Parathyroid adenoma (tissue), 2 donors: Measurements from ENCODE around the gene ZFAND2B.
"Not testable (repeated sequence)": the region's sequence is repeated elsewhere in the genome, so short reads cannot be mapped to it uniquely, and the experiment has no call there.

Experiments used
- H2AFZ ChIP-seq: fragments of 300-600 bp; sonication (generic); one replicate; pipeline ENCODE4 v1.7.0; 2017; ENCODE audit warnings: antibody characterized with exemption, mild to moderate bottlenecking
- H3K27ac ChIP-seq: fragments of 300-600 bp; sonication (generic); one replicate; pipeline ENCODE4 v1.7.0; 2017
- H3K27me3 ChIP-seq: fragments of 300-600 bp; sonication (generic); one replicate; pipeline ENCODE4 v1.7.0; 2017; ENCODE audit warnings: low read length; ENCODE audit not compliant: control insufficient read depth, insufficient read depth
- H3K36me3 ChIP-seq: fragments of 300-600 bp; sonication (generic); one replicate; pipeline ENCODE4 v1.7.0; 2017; ENCODE audit warnings: low read length; ENCODE audit not compliant: control insufficient read depth, insufficient read depth
- H3K4me1 ChIP-seq: fragments of 300-600 bp; sonication (generic); one replicate; pipeline ENCODE4 v1.7.0; 2017; ENCODE audit warnings: control low read depth
- H3K4me2 ChIP-seq: fragments of 300-600 bp; sonication (generic); one replicate; pipeline ENCODE4 v1.7.0; 2017; ENCODE audit warnings: low read length
- H3K4me3 ChIP-seq: fragments of 300-600 bp; sonication (generic); one replicate; pipeline ENCODE4 v1.7.0; 2017; ENCODE audit warnings: low read depth, low read length
- H3K79me2 ChIP-seq: fragments of 300-600 bp; sonication (generic); one replicate; pipeline ENCODE4 v1.7.0; 2017; ENCODE audit warnings: control low read depth
- H3K9ac ChIP-seq: fragments of 300-600 bp; sonication (generic); one replicate; pipeline ENCODE4 v1.7.0; 2017; ENCODE audit warnings: mild to moderate bottlenecking
- H3K9me3 ChIP-seq: fragments of 300-600 bp; sonication (generic); one replicate; pipeline ENCODE4 v1.7.0; 2017; ENCODE audit warnings: low read length; ENCODE audit not compliant: control insufficient read depth
- TF ChIP-seq, protein P1 (sequence below): fragments of 300-600 bp; sonication (generic); IDR thresholded peaks from one replicate; pipeline ENCODE4 v1.7.0; 2017; ENCODE audit warnings: antibody characterized with exemption, mild to moderate bottlenecking
- donor health status: primary hyperparathyroidism.

The ZFAND2B gene

DNA sequence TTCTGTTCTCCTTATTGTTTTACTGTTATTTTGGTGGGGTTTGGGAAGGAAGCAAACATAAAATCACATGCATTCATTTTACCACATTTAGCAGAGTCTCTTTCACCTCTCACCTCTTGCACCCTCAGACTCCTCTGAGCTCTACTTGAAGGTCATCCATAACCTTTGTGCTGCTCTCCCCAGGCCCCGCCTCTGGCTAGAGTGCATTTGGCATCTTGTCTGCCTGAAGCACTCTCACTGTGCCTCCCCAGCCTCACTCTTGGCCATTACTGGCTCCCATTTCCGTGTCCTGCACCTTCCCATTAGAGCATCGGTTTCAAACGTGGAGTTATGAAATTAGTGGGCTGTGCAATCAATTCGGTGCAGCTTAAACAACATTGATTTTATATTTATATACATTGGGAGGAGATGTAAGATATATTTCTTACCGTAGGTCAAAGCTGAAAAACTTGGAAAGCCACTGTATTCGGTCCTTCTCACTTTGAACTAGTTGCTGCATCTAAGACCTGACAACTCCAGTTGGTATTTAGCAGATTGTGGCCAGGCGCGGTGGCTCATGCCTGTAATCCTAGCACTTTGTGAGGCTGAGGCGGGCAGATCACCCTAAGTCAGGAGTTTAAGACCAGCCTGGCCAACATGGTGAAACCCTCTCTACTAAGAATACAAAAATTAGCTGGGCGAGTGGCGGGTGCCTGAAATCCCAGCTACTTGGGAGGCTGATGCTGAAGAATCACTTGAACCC lies 6.9 kb upstream of the ZFAND2B start:
- Histone ChIP-seq H3K27me3 (no peaks in the 10 kb centered on the region), H3K36me3 (no peaks in the 10 kb centered on the region), H3K79me2 (no peaks in the 10 kb centered on the region), H3K4me1 (peaks cover 4% of the 10 kb centered on the region), H3K9me3 (no peaks in the 10 kb centered on the region), H3K27ac (no peak overlapping the region), H3K4me3 (no peak overlapping the region), H2AFZ (no peak overlapping the region), H3K4me2 (no peak overlapping the region), H3K9ac (no peak overlapping the region)
- TF ChIP-seq, protein P1, sequence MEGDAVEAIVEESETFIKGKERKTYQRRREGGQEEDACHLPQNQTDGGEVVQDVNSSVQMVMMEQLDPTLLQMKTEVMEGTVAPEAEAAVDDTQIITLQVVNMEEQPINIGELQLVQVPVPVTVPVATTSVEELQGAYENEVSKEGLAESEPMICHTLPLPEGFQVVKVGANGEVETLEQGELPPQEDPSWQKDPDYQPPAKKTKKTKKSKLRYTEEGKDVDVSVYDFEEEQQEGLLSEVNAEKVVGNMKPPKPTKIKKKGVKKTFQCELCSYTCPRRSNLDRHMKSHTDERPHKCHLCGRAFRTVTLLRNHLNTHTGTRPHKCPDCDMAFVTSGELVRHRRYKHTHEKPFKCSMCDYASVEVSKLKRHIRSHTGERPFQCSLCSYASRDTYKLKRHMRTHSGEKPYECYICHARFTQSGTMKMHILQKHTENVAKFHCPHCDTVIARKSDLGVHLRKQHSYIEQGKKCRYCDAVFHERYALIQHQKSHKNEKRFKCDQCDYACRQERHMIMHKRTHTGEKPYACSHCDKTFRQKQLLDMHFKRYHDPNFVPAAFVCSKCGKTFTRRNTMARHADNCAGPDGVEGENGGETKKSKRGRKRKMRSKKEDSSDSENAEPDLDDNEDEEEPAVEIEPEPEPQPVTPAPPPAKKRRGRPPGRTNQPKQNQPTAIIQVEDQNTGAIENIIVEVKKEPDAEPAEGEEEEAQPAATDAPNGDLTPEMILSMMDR = no peak

- H2AFZ ChIP-seq, H3K9me3 ChIP-seq, H3K4me3 ChIP-seq, H3K79me2 ChIP-seq, H3K27ac ChIP-seq, H3K4me2 ChIP-seq, H3K4me1 ChIP-seq, H3K9ac ChIP-seq, H3K36me3 ChIP-seq, H3K27me3 ChIP-seq: not testable (repeated sequence)
Observed at GRCh38 chr2:219200502-219201326, 5.9 kb upstream of the ZFAND2B start.

DNA sequence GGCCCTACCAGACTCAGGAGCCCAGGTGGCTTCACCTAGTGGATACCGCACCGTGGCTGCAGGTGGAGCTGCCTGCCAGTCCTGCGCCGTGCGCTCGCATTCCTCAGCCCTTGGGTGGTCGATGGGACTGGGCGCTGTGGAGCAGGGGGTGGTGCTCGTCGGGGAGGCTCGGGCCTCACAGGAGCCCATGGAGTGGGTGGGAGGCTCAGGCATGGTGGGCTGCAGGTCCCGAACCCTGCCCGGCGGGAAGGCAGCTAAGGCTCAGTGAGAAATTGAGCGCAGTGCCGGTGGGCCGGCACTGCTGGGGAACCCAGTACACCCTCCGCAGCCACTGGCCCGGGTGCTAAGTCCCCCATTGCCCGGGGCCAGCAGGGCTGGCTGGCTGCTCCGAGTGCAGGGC lies 5.3 kb upstream of the ZFAND2B start:
- H3K4me1 ChIP-seq, H3K79me2 ChIP-seq, H3K9me3 ChIP-seq, H3K9ac ChIP-seq, H2AFZ ChIP-seq, H3K27me3 ChIP-seq, H3K36me3 ChIP-seq, H3K4me2 ChIP-seq, H3K27ac ChIP-seq, H3K4me3 ChIP-seq: not testable (repeated sequence)

- no peak overlapping the region for H2AFZ ChIP-seq
- H3K79me2 ChIP-seq = no peaks in the 10 kb centered on the region
- no peaks in the 10 kb centered on the region for H3K27me3 ChIP-seq
- no peak overlapping the region for H3K4me2 ChIP-seq
- H3K4me3 ChIP-seq = no peak overlapping the region
- no peak overlapping the region for H3K9ac ChIP-seq
- TF ChIP-seq, protein P1 = no peak
- H3K9me3 ChIP-seq = no peaks in the 10 kb centered on the region
- H3K36me3 ChIP-seq = no peaks in the 10 kb centered on the region
- no peak overlapping the region for H3K27ac ChIP-seq
- peaks cover 19% of the 10 kb centered on the region for H3K4me1 ChIP-seq
Observed at GRCh38 chr2:219204425-219205164, 2.0 kb upstream of the ZFAND2B start.

DNA sequence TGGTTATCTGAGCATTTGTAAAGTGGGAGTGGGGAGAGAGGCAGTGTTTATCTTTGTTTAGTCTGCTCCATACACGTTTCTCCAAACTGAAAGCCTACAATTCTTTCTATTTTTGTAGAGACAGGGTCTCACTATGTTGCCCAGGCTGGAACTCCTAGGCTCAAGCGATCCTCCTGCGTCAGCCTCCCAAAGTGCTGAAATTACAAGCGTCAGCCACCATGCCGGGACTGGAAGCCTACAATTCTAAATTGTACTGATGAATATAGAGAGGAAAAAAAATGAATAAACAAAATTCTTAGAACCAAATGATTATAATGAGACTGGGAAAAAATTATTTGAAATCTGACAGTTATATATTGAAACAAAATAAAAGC lies 1.4 kb upstream of the ZFAND2B start:
- no peak overlapping the region for H3K27ac ChIP-seq
- TF ChIP-seq, protein P1 = no peak
- no peaks in the 10 kb centered on the region for H3K36me3 ChIP-seq
- no peak overlapping the region for H3K4me2 ChIP-seq
- no peaks in the 10 kb centered on the region for H3K27me3 ChIP-seq
- no peaks in the 10 kb centered on the region for H3K9me3 ChIP-seq
- no peak overlapping the region for H2AFZ ChIP-seq
- H3K4me3 ChIP-seq = no peak overlapping the region
- peaks cover 19% of the 10 kb centered on the region for H3K4me1 ChIP-seq
- no peak overlapping the region for H3K9ac ChIP-seq
- H3K79me2 ChIP-seq = no peaks in the 10 kb centered on the region
